Muscle of leg (tissue), 11 donors: ENCODE data around the gene STXBP3. TPM values are rescaled to one million over a fixed set of nuclear protein-coding genes. Genes with fewer than 3 reads are reported as not detected.
A peak's percentile ranks its signal among the peaks of the same experiment; 100 is the strongest.

Experiments used
- DNase-seq: peaks from one replicate; pipeline ENCODE4 v3.0.0; 2013
- H3K27ac ChIP-seq: one replicate; pipeline ENCODE4 v1.5.1; 2013; ENCODE audit warnings: mild to moderate bottlenecking, low read length, control low read depth
- H3K27me3 ChIP-seq: one replicate; pipeline ENCODE4 v1.6.1; 2013; ENCODE audit warnings: low read length; ENCODE audit not compliant: control insufficient read depth, insufficient read depth
- H3K36me3 ChIP-seq: one replicate; pipeline ENCODE4 v1.6.1; 2013; ENCODE audit warnings: low read length; ENCODE audit not compliant: control insufficient read depth, insufficient read depth
- H3K4me1 ChIP-seq: one replicate; pipeline ENCODE4 v1.6.1; 2013; ENCODE audit warnings: low read length; ENCODE audit not compliant: control insufficient read depth, insufficient read depth
- H3K4me3 ChIP-seq: one replicate; pipeline ENCODE4 v1.5.1; 2013; ENCODE audit warnings: low read length, control low read depth
- H3K9me3 ChIP-seq: replicated peaks from 2 replicates; pipeline ENCODE4 v1.6.1; 2013; ENCODE audit warnings: low read depth, low read length; ENCODE audit not compliant: control insufficient read depth
- whole genome bisulfite sequencing: methylation state at CpG from one replicate; pipeline ENCODE4 v1.1.5; 2013; ENCODE audit warnings: missing lambda C conversion rate; ENCODE audit not compliant: insufficient coverage; 5-methylcytosine and 5-hydroxymethylcytosine counted together
- polyA plus RNA-seq, 8 donors: library from polyadenylated mRNA; unstranded; fragments of 120-200 nt; gene quantifications; one replicate each; pipeline versions ENCODE4 v1.2.1 to v1.2.3, GENCODE V29; 2013; ENCODE audit warnings: inconsistent platforms in 1 of 8, low replicate concordance in 1 of 8; ENCODE audit not compliant: insufficient read length in 8 of 8, insufficient read depth in 1 of 8
- total RNA-seq: library from RNA; stranded (reverse); fragments of 120-200 nt; gene quantifications from one replicate; pipeline ENCODE4 v1.2.4, GENCODE V29; 2013

Gene STXBP3
- total and polyA plus RNA-seq, 9 donors: 23.7 to 32.9 (median 27.4) TPM

GRCh38 chr1:108841703-108842102 is 95.2 kb downstream of the STXBP3 start:
- no peak for DNase-seq
- WGBS: no CpG with 5 or more reads among the region's 1 CpG
- Histone ChIP-seq H3K9me3 (no peaks in the 10 kb centered on the region), H3K4me1 (peaks cover 4% of the 10 kb centered on the region), H3K4me3 (no peak overlapping the region), H3K36me3 (no peaks in the 10 kb centered on the region), H3K27me3 (peaks cover 2% of the 10 kb centered on the region), H3K27ac (no peak overlapping the region)

GRCh38 chr1:108842525-108843181 is 96.2 kb downstream of the STXBP3 start:
- DNase-seq: no peak
- no peaks in the 10 kb centered on the region for H3K36me3 ChIP-seq
- 89% methylated on average over 2 of the region's 3 CpGs for WGBS

GRCh38 chr1:108843390-108844137 is 97.1 kb downstream of the STXBP3 start:
- Histone ChIP-seq H3K9me3 (no peaks in the 10 kb centered on the region), H3K36me3 (no peaks in the 10 kb centered on the region), H3K27ac (peak overlapping the region; percentile 7), H3K4me3 (no peak overlapping the region), H3K4me1 (peaks cover 7% of the 10 kb centered on the region), H3K27me3 (peaks cover 2% of the 10 kb centered on the region)
- DNase-seq: peak; percentile 49
- WGBS: no CpG with 5 or more reads among the region's 3 CpGs

More at GRCh38 chr1:108842525-108843181, 96.2 kb downstream of the STXBP3 start:
- Histone ChIP-seq H3K27ac (no peak overlapping the region), H3K9me3 (no peaks in the 10 kb centered on the region), H3K4me1 (peaks cover 7% of the 10 kb centered on the region), H3K4me3 (no peak overlapping the region), H3K27me3 (peaks cover 2% of the 10 kb centered on the region)

GRCh38 chr1:108845446-108845845 is 99.0 kb downstream of the STXBP3 start:
- Histone ChIP-seq H3K36me3 (no peaks in the 10 kb centered on the region), H3K27me3 (peaks cover 2% of the 10 kb centered on the region), H3K4me1 (peaks cover 7% of the 10 kb centered on the region), H3K27ac (no peak overlapping the region), H3K9me3 (no peaks in the 10 kb centered on the region), H3K4me3 (no peak overlapping the region)
- no peak for DNase-seq
- WGBS: 79% methylated on average over 3 of the region's 4 CpGs

DNA sequence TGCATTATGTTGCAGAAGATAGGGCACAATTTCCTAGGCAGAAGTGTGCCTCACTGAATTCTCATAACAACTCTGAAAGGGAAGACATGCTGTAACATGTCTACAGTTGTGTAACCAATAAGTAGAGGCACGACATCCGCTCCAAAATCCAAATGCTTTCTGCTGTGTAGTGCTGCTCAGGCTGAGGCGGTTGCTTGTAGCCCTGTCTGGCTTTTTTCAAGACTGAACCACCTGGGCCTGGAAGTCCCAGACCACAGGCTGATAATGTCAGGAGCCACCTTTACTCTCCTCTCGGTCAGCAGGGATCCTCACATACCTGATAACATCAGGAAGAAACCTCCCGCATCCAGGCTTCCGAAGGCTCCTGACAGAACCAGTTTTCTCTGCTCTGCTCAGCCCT is 99.5 kb downstream of the STXBP3 start:
- Histone ChIP-seq H3K4me3 (no peak overlapping the region), H3K27ac (no peak overlapping the region), H3K9me3 (no peaks in the 10 kb centered on the region), H3K27me3 (peaks cover 2% of the 10 kb centered on the region), H3K36me3 (no peaks in the 10 kb centered on the region), H3K4me1 (peaks cover 8% of the 10 kb centered on the region)
- DNase-seq: no peak
- whole genome bisulfite sequencing: 79% methylated on average over 4 of the region's 6 CpGs

DNA sequence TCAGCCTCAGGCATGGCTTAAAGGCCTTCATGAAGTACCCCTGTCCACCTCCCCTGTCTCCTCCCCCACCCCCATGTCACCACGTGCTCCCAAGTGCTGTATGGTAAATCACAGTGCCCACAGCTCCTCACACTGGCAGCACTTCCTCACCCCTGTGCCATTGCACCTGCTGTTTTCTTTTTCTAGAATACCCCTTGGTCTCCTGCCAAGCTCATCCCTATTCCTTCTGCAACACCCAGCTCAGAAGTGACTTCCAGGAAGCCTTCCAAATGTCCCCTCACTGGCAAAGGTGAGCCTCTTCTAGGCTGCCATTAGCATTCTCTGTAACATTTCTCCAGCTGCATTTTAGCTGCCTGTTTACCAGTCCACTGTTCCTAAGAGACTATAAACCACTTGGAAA is 101.0 kb downstream of the STXBP3 start:
- no peak overlapping the region for H3K27ac ChIP-seq
- WGBS: 77% methylated on average over 1 of the region's 1 CpG
- H3K36me3 ChIP-seq: no peaks in the 10 kb centered on the region
- DNase-seq: no peak
- peaks cover 2% of the 10 kb centered on the region for H3K27me3 ChIP-seq
- no peak overlapping the region for H3K4me3 ChIP-seq
- H3K4me1 ChIP-seq: peaks cover 16% of the 10 kb centered on the region
- no peaks in the 10 kb centered on the region for H3K9me3 ChIP-seq

DNA sequence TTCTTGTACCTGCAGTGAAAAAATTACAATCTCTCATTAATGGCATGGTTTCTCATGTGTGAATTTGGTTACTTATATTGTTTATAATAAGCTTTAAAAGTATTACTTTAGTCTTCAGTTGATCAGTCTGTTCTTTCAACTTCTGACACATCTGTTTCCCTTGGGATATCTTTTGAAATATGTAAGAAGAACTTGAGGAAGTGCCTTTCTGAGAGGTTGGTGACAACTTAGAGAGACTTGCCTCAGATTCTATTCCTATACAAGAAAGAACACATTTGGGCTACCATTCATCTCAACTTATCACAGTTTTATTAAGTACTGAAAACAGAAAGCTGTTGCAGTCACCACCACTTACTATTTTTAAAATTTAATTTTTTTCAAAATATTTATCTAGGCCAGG is 102.3 kb downstream of the STXBP3 start:
- DNase-seq: no peak

DNA sequence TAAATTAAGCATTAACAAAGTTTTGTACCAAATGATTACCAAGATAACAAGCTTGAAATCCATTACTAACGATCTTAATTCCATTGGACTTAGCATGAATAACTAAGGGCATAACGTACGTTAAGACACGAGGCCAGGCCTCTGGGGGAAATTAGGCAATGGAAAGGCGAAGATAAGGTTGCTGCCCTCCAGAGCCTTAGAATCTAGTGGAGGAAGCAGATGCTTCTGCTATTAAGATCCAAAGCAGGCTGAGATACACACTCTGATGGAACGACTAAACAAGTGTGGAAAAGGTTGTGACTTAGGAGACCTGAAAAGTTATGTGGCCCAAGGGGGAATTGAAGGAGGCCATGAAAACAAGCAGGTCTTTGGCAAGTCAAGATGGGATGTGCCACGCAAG is 104.5 kb downstream of the STXBP3 start:
- peaks cover 17% of the 10 kb centered on the region for H3K4me1 ChIP-seq
- no peak overlapping the region for H3K27ac ChIP-seq
- no peak overlapping the region for H3K4me3 ChIP-seq
- no peaks in the 10 kb centered on the region for H3K9me3 ChIP-seq
- no peak for DNase-seq
- H3K36me3 ChIP-seq: no peaks in the 10 kb centered on the region
- WGBS: 69% methylated on average over 6 of the region's 7 CpGs
- no peaks in the 10 kb centered on the region for H3K27me3 ChIP-seq

More for the DNA sequence above, 102.3 kb downstream of the STXBP3 start:
- no peak overlapping the region for H3K27ac ChIP-seq
- H3K4me1 ChIP-seq: peaks cover 13% of the 10 kb centered on the region
- H3K36me3 ChIP-seq: no peaks in the 10 kb centered on the region
- H3K9me3 ChIP-seq: no peaks in the 10 kb centered on the region
- no peaks in the 10 kb centered on the region for H3K27me3 ChIP-seq
- no peak overlapping the region for H3K4me3 ChIP-seq

- no peak for DNase-seq
- no peaks in the 10 kb centered on the region for H3K36me3 ChIP-seq
- WGBS: 46% methylated on average over 2 of the region's 4 CpGs
- H3K27ac ChIP-seq: peak overlapping the region; percentile 80
- H3K27me3 ChIP-seq: no peaks in the 10 kb centered on the region
- H3K9me3 ChIP-seq: no peaks in the 10 kb centered on the region
- peaks cover 17% of the 10 kb centered on the region for H3K4me1 ChIP-seq
- H3K4me3 ChIP-seq: no peak overlapping the region
Measured at GRCh38 chr1:108851567-108851966, 105.1 kb downstream of the STXBP3 start.

GRCh38 chr1:108852221-108852975 is 105.9 kb downstream of the STXBP3 start:
- peak overlapping the region; percentile 9 for H3K4me3 ChIP-seq
- H3K27me3 ChIP-seq: no peaks in the 10 kb centered on the region
- no peaks in the 10 kb centered on the region for H3K9me3 ChIP-seq
- peaks cover 16% of the 10 kb centered on the region for H3K4me1 ChIP-seq
- WGBS: no CpG with 5 or more reads among the region's 7 CpGs
- H3K27ac ChIP-seq: peak overlapping the region; percentile 80
- no peaks in the 10 kb centered on the region for H3K36me3 ChIP-seq
- DNase-seq: peak; percentile 93
